Calu3 (cell line): ENCODE measurements around the gene KNG1. TPM values are rescaled to one million over a fixed set of nuclear protein-coding genes. Genes with fewer than 3 reads are reported as not detected.

ENCODE experiments used
- BruUV-seq: library from RNA; stranded (reverse); fragments of 400-500 nt; replicated peaks from 2 replicates; lab custom pipeline; 2021; lab: Mats Ljungman, UMichigan
- CTCF ChIA-PET: fragments of 300-600 bp; sonication (Branson Sonifier 250); formaldehyde crosslinking; loops from one replicate; lab custom pipeline; 2022; ENCODE audit warnings: antibody characterized with exemption; lab: Charles Lee
- DNase-seq: peaks from one replicate; pipeline ENCODE4 v3.0.0; 2022
- H3K27ac Mint-ChIP-seq: one replicate; pipeline ENCODE4 v1.8.0; 2022; ENCODE audit warnings: mixed read lengths; ENCODE audit not compliant: unreplicated experiment
- H3K27me3 Mint-ChIP-seq: one replicate; pipeline ENCODE4 v1.8.0; 2022; ENCODE audit warnings: mixed read lengths; ENCODE audit not compliant: unreplicated experiment
- H3K36me3 Mint-ChIP-seq: one replicate; pipeline ENCODE4 v1.8.0; 2022; ENCODE audit warnings: mild to moderate bottlenecking, moderate library complexity, mixed read lengths; ENCODE audit not compliant: insufficient read depth, unreplicated experiment
- H3K4me1 Mint-ChIP-seq: one replicate; pipeline ENCODE4 v1.8.0; 2022; ENCODE audit warnings: mild to moderate bottlenecking, low read depth, mixed read lengths; ENCODE audit not compliant: unreplicated experiment
- H3K4me3 Mint-ChIP-seq: one replicate; pipeline ENCODE4 v1.8.0; 2022; ENCODE audit warnings: mild to moderate bottlenecking, low read depth, moderate library complexity, mixed read lengths; ENCODE audit not compliant: unreplicated experiment
- H3K9me3 Mint-ChIP-seq: one replicate; pipeline ENCODE4 v1.8.0; 2022; ENCODE audit warnings: low read depth, mixed read lengths; ENCODE audit not compliant: unreplicated experiment
- intact Hi-C: fragments of 100-400 bp; cut with micrococcal nuclease; formaldehyde crosslinking; loops from one replicate; pipeline ENCODE4 v1.10.0; 2022; ENCODE audit not compliant: unreplicated experiment
- total RNA-seq: library from RNA; stranded (reverse); gene quantifications from 2 replicates; pipeline ENCODE4 v1.2.3, GENCODE V29; 2022
- TF ChIP-seq, protein P1 (sequence below): fragments of 200-600 bp; IDR thresholded peaks from one replicate; pipeline ENCODE4 v1.8.0; 2022; ENCODE audit warnings: antibody characterized with exemption; ENCODE audit not compliant: unreplicated experiment

The KNG1 gene
- total RNA-seq, 1 experiment from 2014 or later = not detected

DNA sequence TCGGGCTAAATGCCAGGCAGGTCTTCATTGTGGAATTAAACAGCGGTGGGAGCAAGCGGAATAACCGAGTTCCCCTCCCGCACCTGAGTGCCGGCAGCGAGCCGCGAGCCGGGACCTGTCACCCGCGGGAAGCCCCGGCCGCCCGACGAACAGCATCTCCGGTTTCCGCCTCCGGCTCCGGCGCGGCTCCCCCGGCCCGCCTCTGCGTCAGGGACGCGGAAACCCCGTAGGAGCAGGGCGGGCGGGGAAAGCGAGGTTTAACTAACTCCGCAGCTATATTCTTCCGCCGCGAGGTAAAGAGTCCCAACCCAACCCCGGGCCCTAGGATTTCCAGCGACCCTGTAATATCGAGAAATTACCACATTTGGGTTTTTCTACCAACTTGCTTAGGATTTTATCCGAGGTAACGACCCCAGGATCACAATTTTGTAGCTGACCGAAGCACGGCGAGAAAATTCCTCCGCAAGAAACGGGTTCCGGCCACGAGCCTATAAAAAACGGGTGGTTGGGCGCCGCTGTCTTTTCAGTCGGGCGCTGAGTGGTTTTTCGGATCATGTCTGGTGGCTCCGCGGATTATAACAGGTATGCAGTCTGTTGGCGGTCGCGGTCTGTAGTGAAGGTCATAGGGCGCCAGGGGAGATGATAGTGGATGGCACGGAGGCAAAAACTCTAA is 66.0 kb downstream of the KNG1 start, which contains the start of gene EIF4A2:
TSS of gene EIF4A2 (plus strand) at position 520 of the 673 bp plus-strand sequence. CDS start at position 554, 34 bp downstream.
- Mint-ChIP-seq H3K9me3 (no peaks in the 10 kb centered on the region), H3K4me3 (peak within 1 kb of the TSS; percentile 81), H3K27me3 (peaks cover 17% of the 10 kb centered on the region), H3K4me1 (peaks cover 40% of the 10 kb centered on the region), H3K36me3 (peaks cover 61% of the 10 kb centered on the region), H3K27ac (peak within 1 kb of the TSS; percentile 98)
- intact Hi-C loops = loop anchor here (2.0 to 10.0 kb wide), 2 partner anchors 30 to 168 kb away; partner anchors contain the start of gene AHSG
- TF ChIP-seq, protein P1, sequence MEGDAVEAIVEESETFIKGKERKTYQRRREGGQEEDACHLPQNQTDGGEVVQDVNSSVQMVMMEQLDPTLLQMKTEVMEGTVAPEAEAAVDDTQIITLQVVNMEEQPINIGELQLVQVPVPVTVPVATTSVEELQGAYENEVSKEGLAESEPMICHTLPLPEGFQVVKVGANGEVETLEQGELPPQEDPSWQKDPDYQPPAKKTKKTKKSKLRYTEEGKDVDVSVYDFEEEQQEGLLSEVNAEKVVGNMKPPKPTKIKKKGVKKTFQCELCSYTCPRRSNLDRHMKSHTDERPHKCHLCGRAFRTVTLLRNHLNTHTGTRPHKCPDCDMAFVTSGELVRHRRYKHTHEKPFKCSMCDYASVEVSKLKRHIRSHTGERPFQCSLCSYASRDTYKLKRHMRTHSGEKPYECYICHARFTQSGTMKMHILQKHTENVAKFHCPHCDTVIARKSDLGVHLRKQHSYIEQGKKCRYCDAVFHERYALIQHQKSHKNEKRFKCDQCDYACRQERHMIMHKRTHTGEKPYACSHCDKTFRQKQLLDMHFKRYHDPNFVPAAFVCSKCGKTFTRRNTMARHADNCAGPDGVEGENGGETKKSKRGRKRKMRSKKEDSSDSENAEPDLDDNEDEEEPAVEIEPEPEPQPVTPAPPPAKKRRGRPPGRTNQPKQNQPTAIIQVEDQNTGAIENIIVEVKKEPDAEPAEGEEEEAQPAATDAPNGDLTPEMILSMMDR = no peak
- CTCF ChIA-PET = interaction anchor here (1.4 to 2.5 kb wide), 4 partner anchors 30 to 166 kb away, joined by 3 to 10 read pairs (median 4); no protein-coding TSS in a partner anchor
- DNase-seq = peak; percentile 98
- BruUV-seq = no TSS peak

DNA sequence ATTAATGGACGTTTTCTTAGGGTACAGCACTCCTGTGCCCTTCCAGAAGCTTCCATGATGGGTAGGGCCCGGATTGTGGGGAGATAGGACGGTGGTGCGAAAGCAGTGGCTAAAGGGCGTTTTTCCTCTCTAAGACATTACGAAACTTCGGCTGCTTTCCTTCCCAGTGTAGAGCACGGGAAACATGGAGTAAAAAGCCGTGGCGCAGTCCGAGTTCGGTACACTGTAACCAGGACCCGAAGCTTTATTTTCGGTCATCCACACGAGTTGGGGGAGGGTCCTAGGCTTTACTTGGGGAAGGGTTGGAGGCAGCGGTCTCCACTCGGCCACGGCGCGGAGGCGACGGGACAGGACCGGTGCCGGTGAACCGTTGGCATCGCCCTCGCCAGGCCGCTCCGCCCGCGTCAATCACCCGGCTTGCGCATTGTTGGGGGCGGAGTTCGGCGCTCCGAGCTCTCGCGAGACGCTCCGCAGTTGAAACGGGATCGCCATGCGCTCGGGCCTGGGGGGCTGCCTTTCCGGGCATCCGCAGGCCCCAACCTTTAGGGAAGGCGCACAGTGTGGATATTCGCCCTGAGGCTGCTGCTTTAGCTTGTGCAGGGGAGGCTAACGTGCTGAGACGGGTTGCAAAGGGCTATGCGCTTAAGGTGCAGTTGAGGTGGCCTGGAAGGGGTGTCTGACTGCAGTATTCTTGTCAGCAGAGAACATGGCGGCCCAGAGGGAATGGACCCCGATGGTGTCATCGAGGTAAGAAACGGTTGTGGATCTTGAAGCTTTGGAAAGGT is 66.8 kb downstream of the KNG1 start:
- Mint-ChIP-seq H3K9me3 (no peaks in the 10 kb centered on the region), H3K4me1 (peaks cover 47% of the 10 kb centered on the region), H3K36me3 (peaks cover 68% of the 10 kb centered on the region), H3K27ac (peak overlapping the region; percentile 98), H3K27me3 (peaks cover 17% of the 10 kb centered on the region), H3K4me3 (peak overlapping the region; percentile 81)
- intact Hi-C loops = loop anchor here (2.0 to 10.0 kb wide), 2 partner anchors 31 to 169 kb away; partner anchors contain the start of gene AHSG
- TSS peak; percentile 30 for BruUV-seq
- TF ChIP-seq, protein P1 = no peak
- DNase-seq = peak; percentile 88
- CTCF ChIA-PET = interaction anchor here (1.2 to 2.5 kb wide), 5 partner anchors 31 to 194 kb away, joined by 3 to 10 read pairs (median 5); no protein-coding TSS in a partner anchor

DNA sequence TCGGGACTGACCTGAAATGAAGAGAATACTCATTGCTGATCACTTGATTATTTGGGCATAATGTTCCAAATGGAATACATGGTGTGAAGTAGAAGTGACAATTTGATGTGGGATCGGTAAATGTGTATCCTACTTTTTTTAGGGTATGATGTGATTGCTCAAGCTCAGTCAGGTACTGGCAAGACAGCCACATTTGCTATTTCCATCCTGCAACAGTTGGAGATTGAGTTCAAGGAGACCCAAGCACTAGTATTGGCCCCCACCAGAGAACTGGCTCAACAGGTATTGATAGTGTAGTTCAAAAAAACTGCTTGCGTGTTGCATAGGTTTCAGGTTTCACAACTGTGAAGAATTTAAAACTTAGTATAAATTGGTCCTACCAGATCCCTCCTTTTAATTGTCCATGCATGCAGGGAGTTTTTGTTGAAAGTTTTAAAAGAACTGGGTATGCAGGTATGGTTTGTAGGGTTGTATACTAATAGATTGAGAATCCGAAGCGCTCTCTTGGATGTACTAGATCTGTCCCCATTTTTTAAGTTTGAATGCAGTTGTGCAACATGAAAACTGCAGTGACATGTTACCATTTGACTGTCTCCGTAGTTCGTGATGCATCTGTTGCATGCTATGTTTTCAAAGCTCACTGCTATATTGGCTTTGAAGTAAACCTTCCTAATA is 67.8 kb downstream of the KNG1 start:
- Mint-ChIP-seq H3K27me3 (peaks cover 17% of the 10 kb centered on the region), H3K27ac (peak overlapping the region; percentile 98), H3K9me3 (no peaks in the 10 kb centered on the region), H3K36me3 (peaks cover 78% of the 10 kb centered on the region), H3K4me3 (peak overlapping the region; percentile 81), H3K4me1 (peaks cover 51% of the 10 kb centered on the region)
- intact Hi-C loops = loop anchor here (10.0 kb wide), 1 partner anchor 170 kb away; the partner anchor contains the start of gene AHSG
- DNase-seq = peak; percentile 44
- BruUV-seq = no TSS peak
- CTCF ChIA-PET = interaction anchor here (0.8 to 2.5 kb wide), 3 partner anchors 147 to 195 kb away, joined by 3 to 10 read pairs (median 7); no protein-coding TSS in a partner anchor
- TF ChIP-seq, protein P1 = no peak

DNA sequence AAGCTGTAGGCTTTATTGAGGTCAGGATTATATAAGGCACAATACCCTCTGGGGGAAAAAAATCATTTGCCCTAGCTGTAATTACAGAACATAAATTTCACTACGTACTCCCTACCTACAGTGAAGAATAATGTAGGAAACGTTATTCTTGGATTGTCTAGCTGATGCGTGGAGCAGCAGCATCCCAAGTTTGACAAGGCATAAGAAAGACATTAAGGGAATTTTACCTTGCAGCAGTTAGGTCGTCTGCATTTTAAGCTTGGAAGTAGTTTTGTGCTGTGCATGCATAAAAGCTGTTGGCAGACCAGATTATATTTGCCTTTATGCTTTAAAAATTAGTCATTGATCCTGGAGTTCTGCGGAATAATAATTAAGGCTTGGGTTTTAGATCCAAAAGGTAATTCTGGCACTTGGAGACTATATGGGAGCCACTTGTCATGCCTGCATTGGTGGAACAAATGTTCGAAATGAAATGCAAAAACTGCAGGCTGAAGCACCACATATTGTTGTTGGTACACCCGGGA is 68.4 kb downstream of the KNG1 start:
- peaks cover 17% of the 10 kb centered on the region for H3K27me3 Mint-ChIP-seq
- DNase-seq = no peak
- peak overlapping the region; percentile 81 for H3K4me3 Mint-ChIP-seq
- CTCF ChIA-PET = interaction anchor here (0.8 kb wide), 1 partner anchor 146 kb away, joined by 3 read pairs; no protein-coding TSS in a partner anchor
- TF ChIP-seq, protein P1 = no peak
- intact Hi-C loops = loop anchor here (10.0 kb wide), 1 partner anchor 171 kb away; the partner anchor contains the start of gene AHSG
- peaks cover 51% of the 10 kb centered on the region for H3K4me1 Mint-ChIP-seq
- peaks cover 84% of the 10 kb centered on the region for H3K36me3 Mint-ChIP-seq
- no TSS peak for BruUV-seq
- no peaks in the 10 kb centered on the region for H3K9me3 Mint-ChIP-seq
- peak overlapping the region; percentile 98 for H3K27ac Mint-ChIP-seq
